Activated CD4-positive, alpha-beta T cell treated with anti-CD3 and anti-CD28 coated beads, Interleukin-2, amount 10 ng/mL, durations not matched to agents 24 days and 14 days (primary cell): ENCODE results near the gene NRIP2. TPM values are rescaled to one million over a fixed set of nuclear protein-coding genes. Genes with fewer than 3 reads are reported as not detected.
A peak's percentile ranks its signal among the peaks of the same experiment; 100 is the strongest.

ENCODE experiments used
- DNase-seq: peaks from one replicate; pipeline ENCODE4 v3.0.0; 2022
- H3K27ac Mint-ChIP-seq: one replicate; pipeline ENCODE4 v1.8.0; 2022; ENCODE audit warnings: mild to moderate bottlenecking, mixed read lengths
- H3K27me3 Mint-ChIP-seq: one replicate; pipeline ENCODE4 v1.8.0; 2022; ENCODE audit warnings: mixed read lengths
- H3K36me3 Mint-ChIP-seq: one replicate; pipeline ENCODE4 v1.8.0; 2022; ENCODE audit warnings: low read depth, mild to moderate bottlenecking, mixed read lengths
- H3K4me1 Mint-ChIP-seq: one replicate; pipeline ENCODE4 v1.8.0; 2021; ENCODE audit warnings: mixed read lengths
- H3K4me3 Mint-ChIP-seq: one replicate; pipeline ENCODE4 v1.8.0; 2022; ENCODE audit warnings: mild to moderate bottlenecking, moderate library complexity, mixed read lengths
- H3K9me3 Mint-ChIP-seq: one replicate; pipeline ENCODE4 v1.8.0; 2021; ENCODE audit warnings: mixed read lengths
- intact Hi-C: fragments of 100-400 bp; cut with micrococcal nuclease; formaldehyde crosslinking; loops from one replicate; pipeline ENCODE4 v1.15.1; 2023
- total RNA-seq: library from RNA; stranded (reverse); gene quantifications from 2 replicates; pipeline ENCODE4 v1.2.3, GENCODE V29; 2022

Gene NRIP2
- total RNA-seq, 1 donor from 2014 or later, result not detected

- Mint-ChIP-seq H3K36me3 (peaks cover 47% of the 10 kb centered on the region), H3K27ac (no peak overlapping the region), H3K9me3 (no peaks in the 10 kb centered on the region), H3K4me3 (no peak overlapping the region), H3K27me3 (no peaks in the 10 kb centered on the region), H3K4me1 (peaks cover 6% of the 10 kb centered on the region)
- intact Hi-C loops, result no loop called here
- DNase-seq, result no peak
Measured at GRCh38 chr12:2806700-2807099, 28.1 kb downstream of the NRIP2 start.

DNA sequence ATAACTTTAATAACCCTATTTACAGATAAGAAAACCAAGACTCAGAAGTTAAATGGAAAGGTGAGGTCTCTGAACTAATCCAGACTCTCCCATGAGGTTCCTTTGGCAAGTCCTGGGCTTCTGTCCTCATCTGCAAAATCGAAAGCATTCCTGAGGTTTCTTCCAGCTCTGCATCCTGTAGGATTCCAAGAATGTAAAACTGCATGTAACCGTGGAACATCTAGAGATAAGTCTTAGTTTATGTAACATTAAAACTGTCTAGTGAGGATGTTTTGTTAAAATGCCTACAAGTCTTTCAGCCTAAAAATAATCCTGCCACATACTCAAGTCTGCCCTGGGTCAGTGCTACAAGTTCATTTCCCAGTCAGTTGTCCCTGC, 29.7 kb downstream of the NRIP2 start:
- intact Hi-C loops, result no loop called here
- DNase-seq, result no peak
- Mint-ChIP-seq H3K36me3 (peaks cover 61% of the 10 kb centered on the region), H3K4me3 (no peak overlapping the region), H3K27me3 (no peaks in the 10 kb centered on the region), H3K27ac (no peak overlapping the region), H3K9me3 (no peaks in the 10 kb centered on the region), H3K4me1 (peaks cover 4% of the 10 kb centered on the region)

GRCh38 chr12:2804393-2805142, 30.3 kb downstream of the NRIP2 start:
- no peaks in the 10 kb centered on the region for H3K9me3 Mint-ChIP-seq
- no peaks in the 10 kb centered on the region for H3K27me3 Mint-ChIP-seq
- peaks cover 66% of the 10 kb centered on the region for H3K36me3 Mint-ChIP-seq
- peaks cover 4% of the 10 kb centered on the region for H3K4me1 Mint-ChIP-seq
- no peak overlapping the region for H3K4me3 Mint-ChIP-seq
- H3K27ac Mint-ChIP-seq, result peak overlapping the region; percentile 3
- intact Hi-C loops, result no loop called here
- DNase-seq, result no peak

DNA sequence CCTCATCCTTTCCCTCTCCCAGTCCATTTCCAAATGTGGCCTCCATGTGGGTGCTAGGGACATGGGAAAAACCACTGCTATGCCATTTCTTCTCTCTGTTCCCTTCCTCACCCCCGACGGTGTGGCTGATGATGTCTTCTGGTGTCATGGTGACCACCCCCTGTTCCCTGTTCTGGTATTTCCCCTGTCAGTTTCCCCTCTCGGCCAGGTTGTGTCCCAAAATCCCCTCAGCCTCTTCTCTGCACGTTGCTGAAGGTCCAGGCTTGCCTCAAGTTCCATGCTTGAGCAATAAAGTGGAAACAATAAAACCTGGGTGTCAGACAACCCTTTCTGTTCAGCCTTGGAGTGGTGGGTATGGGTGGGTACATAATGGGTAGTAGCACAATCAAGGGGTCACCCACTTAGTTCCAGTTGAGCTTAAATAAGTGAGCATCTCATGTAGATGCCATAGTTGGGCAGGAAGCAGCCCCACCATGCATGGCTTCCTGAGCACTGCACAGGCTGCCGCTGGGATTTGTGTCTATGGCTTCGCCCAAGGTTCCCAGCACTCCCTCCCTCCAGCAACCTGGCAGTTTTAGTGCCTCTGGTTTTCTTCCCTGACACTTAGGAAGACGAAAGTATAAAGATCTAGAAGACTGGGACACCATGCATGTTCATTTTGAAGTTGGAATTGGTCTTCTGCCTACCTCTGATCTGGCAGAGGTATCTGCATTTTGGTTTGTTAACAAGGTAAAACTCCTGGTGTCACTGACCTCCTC, 31.0 kb downstream of the NRIP2 start:
- intact Hi-C loops, result no loop called here
- peaks cover 74% of the 10 kb centered on the region for H3K36me3 Mint-ChIP-seq
- H3K27ac Mint-ChIP-seq, result no peak overlapping the region
- DNase-seq, result no peak
- H3K9me3 Mint-ChIP-seq, result no peaks in the 10 kb centered on the region
- no peak overlapping the region for H3K4me3 Mint-ChIP-seq
- H3K27me3 Mint-ChIP-seq, result no peaks in the 10 kb centered on the region
- peaks cover 5% of the 10 kb centered on the region for H3K4me1 Mint-ChIP-seq

GRCh38 chr12:2801044-2801783, 33.6 kb downstream of the NRIP2 start:
- no peak overlapping the region for H3K27ac Mint-ChIP-seq
- H3K36me3 Mint-ChIP-seq, result peaks cover 91% of the 10 kb centered on the region
- intact Hi-C loops, result no loop called here
- DNase-seq, result no peak
- H3K4me1 Mint-ChIP-seq, result peaks cover 27% of the 10 kb centered on the region
- H3K4me3 Mint-ChIP-seq, result no peak overlapping the region
- H3K9me3 Mint-ChIP-seq, result no peaks in the 10 kb centered on the region
- H3K27me3 Mint-ChIP-seq, result no peaks in the 10 kb centered on the region

- Mint-ChIP-seq H3K9me3 (no peaks in the 10 kb centered on the region), H3K4me1 (peaks cover 26% of the 10 kb centered on the region), H3K4me3 (no peak overlapping the region), H3K36me3 (peaks cover 84% of the 10 kb centered on the region), H3K27ac (no peak overlapping the region), H3K27me3 (no peaks in the 10 kb centered on the region)
- intact Hi-C loops, result no loop called here
- no peak for DNase-seq
Measured at GRCh38 chr12:2800046-2800570, 34.7 kb downstream of the NRIP2 start.

DNA sequence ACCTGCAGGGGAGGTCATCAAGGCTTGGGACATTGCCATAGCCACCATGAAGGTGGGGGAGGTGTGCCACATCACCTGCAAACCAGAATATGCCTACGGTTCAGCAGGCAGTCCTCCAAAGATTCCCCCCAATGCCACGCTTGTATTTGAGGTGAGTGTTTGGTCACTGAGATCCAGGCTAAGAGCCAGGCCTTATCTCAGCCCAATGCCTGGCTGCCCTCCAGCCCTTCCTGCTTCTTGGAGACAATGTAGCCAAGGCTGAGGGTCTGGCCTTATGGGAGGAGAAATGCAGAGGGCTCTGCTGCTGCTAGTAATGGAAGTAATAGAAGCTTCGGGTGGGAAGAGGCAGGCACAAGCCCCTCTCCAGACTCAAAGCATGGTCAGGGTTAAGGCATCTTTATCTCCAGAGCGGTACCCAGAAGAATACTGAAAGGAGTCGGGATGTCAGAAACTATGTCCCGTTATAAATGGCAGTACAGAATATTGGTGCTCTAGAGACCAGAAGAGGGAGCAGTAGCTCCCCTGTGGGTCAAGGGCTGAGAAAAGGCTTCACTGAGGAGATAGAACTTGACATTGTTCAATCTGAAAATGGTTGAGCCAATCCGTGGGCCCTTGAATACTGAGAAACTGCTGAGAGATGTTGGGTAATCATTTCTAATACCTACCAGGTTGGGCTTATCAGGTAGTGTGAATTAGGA, 37.0 kb downstream of the NRIP2 start:
- H3K27me3 Mint-ChIP-seq, result peaks cover 6% of the 10 kb centered on the region
- H3K4me1 Mint-ChIP-seq, result peaks cover 28% of the 10 kb centered on the region
- H3K4me3 Mint-ChIP-seq, result peak overlapping the region; percentile 86
- H3K36me3 Mint-ChIP-seq, result peaks cover 64% of the 10 kb centered on the region
- H3K27ac Mint-ChIP-seq, result no peak overlapping the region
- DNase-seq, result no peak
- intact Hi-C loops, result loop anchor here (10.0 kb wide), 1 partner anchor 957 kb away; the partner anchor contains the start of gene CRACR2A
- no peaks in the 10 kb centered on the region for H3K9me3 Mint-ChIP-seq

DNA sequence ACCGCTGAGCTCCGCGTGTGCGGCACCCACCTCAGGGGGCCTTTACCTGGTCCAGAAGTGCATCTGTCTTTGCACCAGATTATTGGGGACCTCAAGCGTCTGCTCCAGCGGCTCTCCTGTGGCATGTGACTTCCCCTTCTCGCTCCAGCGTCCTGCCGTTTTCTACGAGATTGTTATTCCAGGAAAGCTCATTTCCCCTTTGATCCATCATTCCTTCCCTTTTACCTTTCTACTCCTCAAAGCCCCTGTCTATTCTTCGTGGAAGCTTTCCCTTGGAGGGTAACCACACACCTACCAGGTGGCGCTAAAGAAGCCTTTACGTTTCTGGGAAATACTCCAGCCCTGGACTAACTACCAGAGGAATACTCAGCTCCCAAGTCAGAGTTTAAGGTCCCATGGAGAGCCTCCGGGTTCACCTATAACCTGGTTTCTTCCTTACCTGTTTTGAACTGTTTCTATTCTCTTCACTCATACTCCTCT, 38.6 kb downstream of the NRIP2 start:
- H3K9me3 Mint-ChIP-seq, result no peaks in the 10 kb centered on the region
- intact Hi-C loops, result loop anchor here (10.0 kb wide), 1 partner anchor 959 kb away; the partner anchor contains the start of gene CRACR2A

DNA sequence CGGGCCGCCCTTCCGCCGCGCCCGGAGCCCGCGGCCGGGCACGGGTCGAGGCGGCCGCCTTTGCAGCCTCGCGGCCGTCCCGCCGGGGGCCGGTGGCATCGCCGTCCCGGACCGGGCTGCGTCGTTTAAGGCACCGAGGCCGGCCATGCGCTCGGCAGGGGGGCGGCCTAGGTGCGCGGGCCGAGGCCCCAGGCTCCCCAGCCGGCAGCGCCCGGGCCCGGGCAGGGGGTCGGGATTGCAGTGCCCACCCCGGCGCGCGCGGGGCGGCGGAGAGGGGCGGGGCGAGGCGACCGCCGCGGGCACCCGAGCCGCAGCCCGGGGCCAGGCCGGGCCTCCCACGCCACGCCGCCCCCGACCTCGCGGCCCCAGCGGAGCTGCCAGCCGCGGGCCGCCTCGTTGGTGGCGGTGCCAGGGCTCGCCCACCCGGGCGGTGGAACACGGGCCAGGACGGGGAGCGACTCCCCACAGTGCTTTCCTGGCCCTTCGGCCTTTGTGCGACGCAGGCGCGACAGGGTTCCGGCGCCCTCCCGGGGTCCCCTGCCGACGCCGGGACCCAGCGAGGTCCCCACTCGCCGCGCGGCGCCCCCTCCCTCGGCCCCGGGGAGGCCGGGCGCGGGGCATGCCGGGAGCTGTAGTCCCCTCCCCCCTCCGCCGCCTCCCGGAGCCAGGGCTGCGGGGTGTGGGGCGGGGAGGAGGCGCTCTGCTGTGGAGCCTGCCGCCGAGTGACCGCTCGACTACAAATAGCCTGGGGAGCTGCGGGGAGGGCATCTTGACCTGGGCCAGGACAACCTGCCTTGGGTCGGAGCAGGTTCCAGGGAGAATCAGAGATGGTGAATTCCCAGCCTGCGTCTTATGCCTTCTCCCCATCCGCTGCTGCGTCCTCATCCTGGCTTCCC, 39.3 kb downstream of the NRIP2 start:
- Mint-ChIP-seq H3K27ac (peak overlapping the region; percentile 83), H3K4me1 (peaks cover 28% of the 10 kb centered on the region), H3K36me3 (peaks cover 45% of the 10 kb centered on the region), H3K9me3 (no peaks in the 10 kb centered on the region), H3K4me3 (peak overlapping the region; percentile 86), H3K27me3 (peaks cover 14% of the 10 kb centered on the region)
- DNase-seq, result peak; percentile 94
- intact Hi-C loops, result loop anchor here (1.0 to 10.0 kb wide), 3 partner anchors 17 to 959 kb away; partner anchors contain the start of genes CRACR2A, ITFG2 and TULP3

More for the DNA sequence above, 38.6 kb downstream of the NRIP2 start:
- peak overlapping the region; percentile 86 for H3K4me3 Mint-ChIP-seq
- no peak for DNase-seq
- H3K4me1 Mint-ChIP-seq, result peaks cover 28% of the 10 kb centered on the region
- peak overlapping the region; percentile 83 for H3K27ac Mint-ChIP-seq
- H3K36me3 Mint-ChIP-seq, result peaks cover 52% of the 10 kb centered on the region
- peaks cover 14% of the 10 kb centered on the region for H3K27me3 Mint-ChIP-seq

- Mint-ChIP-seq H3K27ac (peak within 1 kb of the TSS; percentile 79), H3K36me3 (peaks cover 38% of the 10 kb centered on the region), H3K9me3 (no peaks in the 10 kb centered on the region), H3K4me3 (peak within 1 kb of the TSS; percentile 86), H3K4me1 (peaks cover 28% of the 10 kb centered on the region), H3K27me3 (peaks cover 19% of the 10 kb centered on the region)
- DNase-seq, result peak; percentile 97
- intact Hi-C loops, result loop anchor here (1.0 to 10.0 kb wide), 4 partner anchors 17 to 960 kb away; partner anchors contain the start of genes CRACR2A, ITFG2 and TULP3
Measured at GRCh38 chr12:2794736-2795289, 40.0 kb downstream of the NRIP2 start, which contains the start of gene FKBP4. Gene FKBP4 (plus strand): TSS chr12:2794970. CDS start chr12:2795140, 170 bp downstream.

DNA sequence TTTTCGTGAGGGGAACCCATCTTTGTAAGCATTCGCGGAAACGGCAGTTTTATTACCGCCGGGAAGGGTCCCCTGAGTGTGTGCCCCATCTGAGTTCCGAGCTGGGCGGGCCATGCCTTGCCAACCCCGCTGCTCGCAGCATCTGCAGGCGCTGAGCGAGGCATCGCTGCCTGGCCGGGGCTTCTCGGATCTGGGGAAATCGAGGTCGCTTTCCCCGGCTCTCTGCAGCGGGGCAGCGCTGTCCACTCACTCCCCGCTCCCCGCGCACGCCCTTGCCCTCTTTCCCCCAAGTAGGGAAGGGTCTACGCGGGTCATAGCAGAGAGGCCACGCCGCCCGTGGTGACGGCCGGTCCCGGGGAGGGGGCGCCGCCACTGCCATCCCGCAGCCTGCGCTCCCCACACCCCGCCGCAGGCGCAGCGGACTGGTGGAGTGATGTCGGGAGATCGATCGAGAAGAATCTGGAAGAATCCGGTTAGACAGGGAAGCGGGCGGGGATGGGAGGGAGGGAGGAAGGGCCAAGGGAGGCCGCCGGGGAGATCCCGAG, 40.6 kb downstream of the NRIP2 start:
- H3K27me3 Mint-ChIP-seq, result peaks cover 21% of the 10 kb centered on the region
- intact Hi-C loops, result loop anchor here (1.0 to 10.0 kb wide), 2 partner anchors 103 to 961 kb away; partner anchors contain the start of gene CRACR2A
- DNase-seq, result no peak
- peak overlapping the region; percentile 45 for H3K27ac Mint-ChIP-seq
- peak overlapping the region; percentile 80 for H3K4me3 Mint-ChIP-seq
- no peaks in the 10 kb centered on the region for H3K9me3 Mint-ChIP-seq
- peaks cover 28% of the 10 kb centered on the region for H3K4me1 Mint-ChIP-seq
- H3K36me3 Mint-ChIP-seq, result peaks cover 33% of the 10 kb centered on the region
